IMR-90 (cell line): ENCODE results near the gene EPHX1. TPM values are rescaled to one million over a fixed set of nuclear protein-coding genes. Genes with fewer than 3 reads are reported as not detected.

Experiments used
- ATAC-seq: fragments of 200-7000 bp; cut with Tn5 transposase; 2 replicates; pipeline ENCODE4 v1.9.1; 2020; ENCODE audit warnings: low read depth, mild to moderate bottlenecking, moderate library complexity
- BruUV-seq: library from RNA; stranded (reverse); fragments of 400-500 nt; replicated peaks from 2 replicates; lab custom pipeline; 2021; lab: Mats Ljungman, UMichigan
- CTCF ChIA-PET: fragments of 300-600 bp; formaldehyde crosslinking; extraction: SDS; loops from one replicate; lab custom pipeline; 2021; ENCODE audit warnings: antibody characterized with exemption; lab: Yijun Ruan, JAX
- POLR2A ChIA-PET: fragments of 300-600 bp; sonication (Branson Sonifier 250); formaldehyde crosslinking; loops from one replicate; lab custom pipeline; 2022; ENCODE audit warnings: antibody characterized with exemption; ENCODE audit not compliant: unreplicated experiment; lab: Charles Lee
- DNase-seq: peaks from one replicate; pipeline ENCODE4 v3.0.0; 2013
- H2AFZ ChIP-seq: replicated peaks from 2 replicates; pipeline ENCODE3; 2013; ENCODE audit warnings: low read length, mild to moderate bottlenecking; ENCODE audit not compliant: poor library complexity
- H2AK5ac ChIP-seq: 2 replicates; pipeline ENCODE4 v1.6.1; 2013; ENCODE audit warnings: low read depth, low read length, inconsistent platforms
- H2AK9ac ChIP-seq: replicated peaks from 2 replicates; pipeline ENCODE3; 2013; ENCODE audit warnings: mild to moderate bottlenecking, low read depth, low read length, moderate library complexity; ENCODE audit not compliant: poor library complexity
- H2BK120ac ChIP-seq: 2 replicates; pipeline ENCODE4 v1.6.1; 2013; ENCODE audit warnings: low read depth, low read length, inconsistent platforms
- H2BK15ac ChIP-seq: 3 replicates; pipeline ENCODE4 v1.6.1; 2013; ENCODE audit warnings: low read depth, low read length, inconsistent platforms
- H2BK20ac ChIP-seq: 2 replicates; pipeline ENCODE4 v1.6.1; 2013; ENCODE audit warnings: low read depth, mild to moderate bottlenecking, inconsistent platforms, low read length, moderate library complexity
- H2BK5ac ChIP-seq: 2 replicates; pipeline ENCODE4 v1.6.1; 2013; ENCODE audit warnings: mild to moderate bottlenecking, low read depth, low read length, inconsistent platforms; ENCODE audit not compliant: poor library complexity, severe bottlenecking
- H3K14ac ChIP-seq: replicated peaks from 2 replicates; pipeline ENCODE4 v1.6.1; 2013; ENCODE audit warnings: low read depth, low read length, inconsistent platforms
- H3K18ac ChIP-seq: 2 replicates; pipeline ENCODE4 v1.6.1; 2013; ENCODE audit warnings: low read depth, low read length, control low read depth
- H3K23ac ChIP-seq: 2 replicates; pipeline ENCODE4 v1.6.1; 2013; ENCODE audit warnings: low read depth, low read length, inconsistent platforms
- H3K27ac ChIP-seq: 2 replicates; pipeline ENCODE4 v1.5.1; 2013; ENCODE audit warnings: mild to moderate bottlenecking, control low read depth, low read length; ENCODE audit not compliant: insufficient read depth
- H3K27me3 ChIP-seq: 2 replicates; pipeline ENCODE4 v1.6.1; 2013; ENCODE audit warnings: low read length; ENCODE audit not compliant: control insufficient read depth, insufficient read depth
- H3K36me3 ChIP-seq: 2 replicates; pipeline ENCODE4 v1.6.1; 2013; ENCODE audit warnings: low read length, mixed read lengths; ENCODE audit not compliant: control insufficient read depth, insufficient read depth
- H3K4ac ChIP-seq: 2 replicates; pipeline ENCODE4 v1.6.1; 2013; ENCODE audit warnings: low read depth, low read length, inconsistent platforms
- H3K4me1 ChIP-seq: 2 replicates; pipeline ENCODE4 v1.6.1; 2013; ENCODE audit warnings: low read length, mixed read lengths; ENCODE audit not compliant: control insufficient read depth, insufficient read depth
- H3K4me2 ChIP-seq: 2 replicates; pipeline ENCODE4 v1.6.1; 2013; ENCODE audit warnings: low read depth, mild to moderate bottlenecking, control low read depth, low read length, moderate library complexity
- H3K4me3 ChIP-seq: 2 replicates; pipeline ENCODE4 v1.5.1; 2013; ENCODE audit warnings: low read depth, mild to moderate bottlenecking, control low read depth, low read length, moderate library complexity; ENCODE audit not compliant: insufficient read depth
- H3K56ac ChIP-seq: 2 replicates; pipeline ENCODE4 v1.6.1; 2013; ENCODE audit warnings: low read length, inconsistent platforms; ENCODE audit not compliant: insufficient read depth; ENCODE audit errors: extremely low read depth
- H3K79me1 ChIP-seq, 2 experiments: 2 replicates each; pipeline ENCODE4 v1.6.1; 2013; ENCODE audit warnings: low read length in 2 of 2, inconsistent platforms in 1 of 2, low read depth in 1 of 2
- H3K9ac ChIP-seq: 2 replicates; pipeline ENCODE4 v1.6.1; 2013; ENCODE audit warnings: low read depth, low read length, control low read depth
- H3K9me1 ChIP-seq: 2 replicates; pipeline ENCODE4 v1.6.1; 2013; ENCODE audit warnings: low read length, inconsistent platforms; ENCODE audit not compliant: insufficient read depth
- H3K9me3 ChIP-seq: 2 replicates; pipeline ENCODE4 v1.6.1; 2013; ENCODE audit warnings: low read length; ENCODE audit not compliant: control insufficient read depth, insufficient read depth
- H4K20me1 ChIP-seq: 2 replicates; pipeline ENCODE4 v1.6.1; 2013; ENCODE audit warnings: low read length, inconsistent platforms; ENCODE audit not compliant: insufficient read depth
- H4K5ac ChIP-seq: 2 replicates; pipeline ENCODE4 v1.6.1; 2013; ENCODE audit warnings: mild to moderate bottlenecking, low read depth, low read length, control low read depth
- H4K8ac ChIP-seq, 2 experiments: 2 replicates each; pipeline ENCODE4 v1.6.1; 2013; ENCODE audit warnings: low read depth in 2 of 2, low read length in 2 of 2, control low read depth in 1 of 2, inconsistent platforms in 1 of 2
- H4K91ac ChIP-seq: 2 replicates; pipeline ENCODE4 v1.6.1; 2013; ENCODE audit warnings: low read depth, low read length, inconsistent platforms; ENCODE audit not compliant: insufficient read depth
- CHD1 ChIP-seq: IDR thresholded peaks from 2 replicates; pipeline ENCODE4 v1.6.1; 2012; ENCODE audit warnings: low read depth, low read length, improper control_type of control experiment
- ELK1 ChIP-seq: fragments of 150-350 bp; IDR thresholded peaks from 2 replicates; pipeline ENCODE4 v1.6.1; 2016; ENCODE audit warnings: low read depth, mild to moderate bottlenecking, low read length, moderate library complexity, borderline replicate concordance
- FOS ChIP-seq: fragments of 150-350 bp; IDR thresholded peaks from 2 replicates; pipeline ENCODE4 v1.6.1; 2016; ENCODE audit warnings: low read depth, low read length
- MAZ ChIP-seq: IDR thresholded peaks from 2 replicates; pipeline ENCODE4 v1.6.1; 2012; ENCODE audit warnings: low read depth, mild to moderate bottlenecking, low read length, improper control_type of control experiment, moderate library complexity, borderline replicate concordance
- NFE2L2 ChIP-seq: fragments of 150-350 bp; IDR thresholded peaks from 2 replicates; pipeline ENCODE4 v1.6.1; 2016; ENCODE audit warnings: low read depth, mild to moderate bottlenecking, low read length
- POLR2A ChIP-seq: IDR thresholded peaks from 2 replicates; pipeline ENCODE4 v1.6.1; 2012; ENCODE audit warnings: mild to moderate bottlenecking, low read depth, low read length
- RCOR1 ChIP-seq: IDR thresholded peaks from 2 replicates; pipeline ENCODE4 v1.6.1; 2012; ENCODE audit warnings: mild to moderate bottlenecking, low read length, improper control_type of control experiment; ENCODE audit not compliant: insufficient replicate concordance
- RFX5 ChIP-seq: IDR thresholded peaks from 2 replicates; pipeline ENCODE4 v1.8.0; 2012; ENCODE audit warnings: low read depth, mild to moderate bottlenecking, low read length, moderate library complexity
- SMC3 ChIP-seq: fragments of 150-350 bp; IDR thresholded peaks from 2 replicates; pipeline ENCODE4 v1.6.1; 2016; ENCODE audit warnings: low read depth, mild to moderate bottlenecking, antibody characterized with exemption, low read length, moderate library complexity
- WGBS, 2 experiments: methylation state at CpG; one replicate each; pipeline versions ENCODE4 v1.1.5 to v1.1.7; 2013; ENCODE audit warnings: missing lambda C conversion rate in 2 of 2; ENCODE audit not compliant: insufficient read length in 1 of 2; ENCODE audit errors: extremely low coverage in 2 of 2; 5-methylcytosine and 5-hydroxymethylcytosine counted together
- dilution Hi-C: fragments of 300-500 bp; cut with HindIII; formaldehyde crosslinking; loops from one replicate; pipeline ENCODE4 v1.14.3; 2018; ENCODE audit warnings: low sequenced_read_pairs; ENCODE audit not compliant: unreplicated experiment
- in situ Hi-C: fragments of 300-500 bp; cut with MboI; formaldehyde crosslinking; loops from 3 replicates; pipeline ENCODE4 v1.14.3; 2019; ENCODE audit warnings: low sequenced_read_pairs, inconsistent platforms, mixed read lengths
- intact Hi-C: fragments of 100-400 bp; cut with micrococcal nuclease; formaldehyde crosslinking; loops from 2 replicates; pipeline ENCODE4 v1.10.0; 2022
- polyA plus RNA-seq, 3 experiments: library from polyadenylated mRNA; depleted of rRNA; stranded (reverse); fragments of >200 nt; gene quantifications; 2 replicates each; pipeline ENCODE4 v1.2.3, GENCODE V29; 2012; ENCODE audit warnings: low replicate concordance in 1 of 3
- total RNA-seq: library from RNA; depleted of rRNA; stranded (reverse); fragments of >200 nt; gene quantifications from 2 replicates; pipeline ENCODE4 v1.2.3, GENCODE V29; 2012

Gene EPHX1
- total and polyA plus RNA-seq, 2 of the 4 experiments (the other 2 are of a cell fraction) = 20.3 to 46.3 TPM

DNA sequence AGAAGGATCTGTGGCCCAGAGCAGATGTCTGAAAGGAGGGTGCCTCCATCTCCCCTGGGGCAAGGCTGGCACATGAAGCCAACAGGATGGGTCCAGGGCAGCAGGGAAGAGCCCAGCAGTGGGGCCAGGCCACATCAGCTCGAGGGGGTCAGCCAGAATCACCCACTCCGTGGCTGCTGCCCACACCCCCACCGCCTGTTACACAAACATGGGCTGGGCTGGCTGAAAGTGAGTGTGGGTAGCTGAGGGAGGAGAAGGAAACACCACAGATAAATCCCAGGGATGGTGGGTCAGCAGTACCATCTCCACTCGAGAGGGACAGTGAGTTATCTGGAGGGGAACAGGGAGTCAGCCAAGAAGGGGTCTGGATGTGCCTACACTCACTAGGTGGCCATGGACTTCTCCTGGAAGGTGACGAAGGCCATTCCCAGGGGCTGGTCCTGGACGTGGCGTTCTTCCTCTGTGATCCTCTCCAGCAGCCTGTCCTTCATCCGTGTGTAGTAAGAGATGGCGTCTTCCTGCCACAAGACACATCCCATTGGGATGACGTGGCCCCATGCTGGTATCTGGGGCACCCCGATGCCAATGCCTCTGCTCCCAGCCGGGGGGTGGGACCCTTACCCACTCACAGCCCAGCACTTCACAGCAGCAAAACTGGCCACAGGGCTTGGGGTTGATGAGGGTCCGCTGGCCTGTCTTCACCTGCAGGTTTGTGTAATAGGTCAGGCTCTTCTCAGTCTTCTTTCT, 52.1 kb downstream of the EPHX1 start:
- Histone ChIP-seq H2BK5ac (no peak overlapping the region), H3K56ac (no peak overlapping the region), H3K79me1 (peaks cover 0 to 23% of the 10 kb centered on the region in 2 experiments; a peak in 2 of 4 replicates), H3K9ac (no peak overlapping the region), H2BK120ac (no peak overlapping the region), H3K4ac (no peak overlapping the region), H3K27ac (no peak overlapping the region), H3K9me1 (peaks cover 12% of the 10 kb centered on the region; the same call in 1 of the 2 replicates), H2AFZ (no peak overlapping the region), H4K20me1 (peaks cover 14% of the 10 kb centered on the region), H4K5ac (no peak overlapping the region), H3K14ac (no peak overlapping the region), H4K8ac (no peak overlapping the region), H3K36me3 (peaks cover 47% of the 10 kb centered on the region), H3K18ac (no peak overlapping the region), H2AK5ac (no peak overlapping the region), H2AK9ac (no peak overlapping the region), H2BK15ac (no peak overlapping the region), H3K9me3 (no peaks in the 10 kb centered on the region), H3K4me2 (no peak overlapping the region), H3K4me3 (no peak overlapping the region), H3K4me1 (peaks cover 13% of the 10 kb centered on the region), H4K91ac (no peak overlapping the region), H3K23ac (no peak overlapping the region), H2BK20ac (no peak overlapping the region), H3K27me3 (no peaks in the 10 kb centered on the region)
- TF ChIP-seq CHD1 = no peak
- no peak for TF ChIP-seq SMC3
- no peak for TF ChIP-seq RFX5
- no peak for TF ChIP-seq POLR2A
- no peak for TF ChIP-seq NFE2L2
- TF ChIP-seq FOS = no peak
- TF ChIP-seq RCOR1 = no peak
- no peak for TF ChIP-seq ELK1
- no peak for TF ChIP-seq MAZ
- DNase-seq = no peak
- dilution Hi-C loops (no loop called here), intact Hi-C loops (no loop called here), in situ Hi-C loops (no loop called here)
- ChIA-PET CTCF (no interaction called here), POLR2A (no interaction called here)
- 100% methylated on average over 4 of the region's 13 CpGs; no CpG with 5 or more reads in 1 of the 2 experiments for WGBS, 2 experiments
- BruUV-seq = no TSS peak
- ATAC-seq = no peak
